Left ventricle myocardium inferior (tissue), 1 donor: ENCODE results near the gene PQBP1. TPM values are rescaled to one million over a fixed set of nuclear protein-coding genes. Genes with fewer than 3 reads are reported as not detected.

Experiments used
- DNase-seq: peaks from one replicate; pipeline ENCODE4 v3.0.0-alpha.2; 2020
- H3K27ac ChIP-seq: fragments of 200-600 bp; replicated peaks from 2 replicates; pipeline ENCODE4 v1.8.0; 2021
- H3K27me3 ChIP-seq: fragments of 200-600 bp; 2 replicates; pipeline ENCODE4 v1.8.0; 2021; ENCODE audit warnings: low read depth
- H3K36me3 ChIP-seq: fragments of 200-600 bp; 2 replicates; pipeline ENCODE4 v1.8.0; 2021
- H3K4me1 ChIP-seq: fragments of 200-600 bp; 2 replicates; pipeline ENCODE4 v1.8.0; 2021
- H3K4me3 ChIP-seq: fragments of 200-600 bp; 2 replicates; pipeline ENCODE4 v1.8.0; 2021; ENCODE audit warnings: mild to moderate bottlenecking, moderate library complexity
- H3K9me3 ChIP-seq: fragments of 200-600 bp; replicated peaks from 2 replicates; pipeline ENCODE4 v1.8.0; 2021
- CTCF ChIP-seq: fragments of 200-600 bp; IDR thresholded peaks from 2 replicates; pipeline ENCODE4 v1.8.0; 2021; ENCODE audit warnings: antibody characterized with exemption, mild to moderate bottlenecking, borderline replicate concordance
- intact Hi-C: fragments of 100-400 bp; cut with micrococcal nuclease; formaldehyde crosslinking; loops from one replicate; pipeline ENCODE4 v1.11.0; 2022
- total RNA-seq: library from RNA; stranded (reverse); fragmentation: NEBNext Ultra II Directional; extraction: Animal tissue kit (Norgen Biotek cat#: 25700); gene quantifications from one replicate; pipeline ENCODE4 v1.2.1, GENCODE V29; 2021
- donor health status: DM: no; HTN: yes; CAD: no; lungs with severe emphysema.

The PQBP1 gene
- total RNA-seq, 1 donor from 2014 or later = 60.3 TPM

GRCh38 chrX:48897157-48897624 lies 539 bp upstream of the PQBP1 start:
- intact Hi-C loops = no loop called here
- H3K27ac ChIP-seq = peak overlapping the region; percentile 94
- peaks cover 30% of the 10 kb centered on the region for H3K36me3 ChIP-seq
- no peaks in the 10 kb centered on the region for H3K27me3 ChIP-seq
- peaks cover 25% of the 10 kb centered on the region for H3K4me1 ChIP-seq
- no peak for TF ChIP-seq CTCF
- H3K4me3 ChIP-seq = peak overlapping the region; percentile 82
- peak; percentile 60 for DNase-seq
- H3K9me3 ChIP-seq = no peaks in the 10 kb centered on the region

- Histone ChIP-seq H3K27me3 (no peaks in the 10 kb centered on the region), H3K4me3 (no peak overlapping the region), H3K27ac (no peak overlapping the region), H3K4me1 (peaks cover 24% of the 10 kb centered on the region), H3K9me3 (no peaks in the 10 kb centered on the region), H3K36me3 (peaks cover 27% of the 10 kb centered on the region)
- DNase-seq = no peak
- no peak for TF ChIP-seq CTCF
- intact Hi-C loops = no loop called here
These were observed 1.3 kb downstream of the PQBP1 start for GRCh38 chrX:48899078-48899410.

- no peaks in the 10 kb centered on the region for H3K27me3 ChIP-seq
- TF ChIP-seq CTCF = no peak
- H3K27ac ChIP-seq = no peak overlapping the region
- H3K4me3 ChIP-seq = no peak overlapping the region
- intact Hi-C loops = no loop called here
- H3K9me3 ChIP-seq = no peaks in the 10 kb centered on the region
- H3K36me3 ChIP-seq = peaks cover 34% of the 10 kb centered on the region
- DNase-seq = no peak
- H3K4me1 ChIP-seq = peaks cover 24% of the 10 kb centered on the region
These were observed 3.3 kb downstream of the PQBP1 start for GRCh38 chrX:48901069-48901468.

GRCh38 chrX:48902135-48902534 lies 4.4 kb downstream of the PQBP1 start:
- no peak overlapping the region for H3K27ac ChIP-seq
- no peak overlapping the region for H3K4me3 ChIP-seq
- H3K27me3 ChIP-seq = no peaks in the 10 kb centered on the region
- peaks cover 15% of the 10 kb centered on the region for H3K4me1 ChIP-seq
- intact Hi-C loops = no loop called here
- H3K36me3 ChIP-seq = peaks cover 34% of the 10 kb centered on the region
- no peak for TF ChIP-seq CTCF
- no peak for DNase-seq
- H3K9me3 ChIP-seq = no peaks in the 10 kb centered on the region

- H3K27ac ChIP-seq = no peak overlapping the region
- no peaks in the 10 kb centered on the region for H3K27me3 ChIP-seq
- no peaks in the 10 kb centered on the region for H3K9me3 ChIP-seq
- DNase-seq = no peak
- intact Hi-C loops = no loop called here
- peaks cover 34% of the 10 kb centered on the region for H3K36me3 ChIP-seq
- no peak for TF ChIP-seq CTCF
- H3K4me3 ChIP-seq = no peak overlapping the region
- peaks cover 15% of the 10 kb centered on the region for H3K4me1 ChIP-seq
These were observed 5.0 kb downstream of the PQBP1 start for GRCh38 chrX:48902776-48903175.

- Histone ChIP-seq H3K4me1 (peaks cover 14% of the 10 kb centered on the region), H3K4me3 (no peak overlapping the region), H3K9me3 (no peaks in the 10 kb centered on the region), H3K27me3 (no peaks in the 10 kb centered on the region), H3K27ac (no peak overlapping the region), H3K36me3 (peaks cover 34% of the 10 kb centered on the region)
- TF ChIP-seq CTCF = no peak
- no peak for DNase-seq
- intact Hi-C loops = no loop called here
These were observed 5.6 kb downstream of the PQBP1 start for GRCh38 chrX:48903290-48903689.
